HL-60 (cell line): Measurements from ENCODE around the gene ETV3L.

Source experiments
- CTCF ChIP-seq: IDR thresholded peaks from one replicate; pipeline ENCODE4 v1.5.1; 2011; ENCODE audit warnings: low read length, control low read depth, inconsistent platforms; ENCODE audit not compliant: insufficient read depth
- GABPA ChIP-seq: IDR thresholded peaks from 2 replicates; pipeline ENCODE4 v1.6.1; 2012; ENCODE audit warnings: low read depth
- POLR2AphosphoS5 ChIP-seq: IDR thresholded peaks from 2 replicates; pipeline ENCODE4 v1.6.1; 2012; ENCODE audit warnings: low read depth
- REST ChIP-seq: IDR thresholded peaks from 2 replicates; pipeline ENCODE4 v1.6.1; 2012; ENCODE audit warnings: low read depth; ENCODE audit not compliant: insufficient replicate concordance
- SPI1 ChIP-seq: IDR thresholded peaks from 2 replicates; pipeline ENCODE4 v1.6.1; 2012; ENCODE audit warnings: low read depth, mild to moderate bottlenecking, borderline replicate concordance

GRCh38 chr1:157116737-157117103 is 17.1 kb upstream of the ETV3L start:
- no peak for TF ChIP-seq CTCF
- no peak for TF ChIP-seq REST
- TF ChIP-seq POLR2AphosphoS5, result no peak
- TF ChIP-seq GABPA, result no peak
- no peak for TF ChIP-seq SPI1
